GM21381 (cell line): Measurements from ENCODE around the gene LRP1.

Source experiments
- ATAC-seq: cut with Tn5 transposase; IDR thresholded peaks from one replicate; pipeline ENCODE4 v1.9.1; 2021; ENCODE audit warnings: mild to moderate bottlenecking, moderate library complexity; ENCODE audit not compliant: unreplicated experiment

Gene LRP1

DNA sequence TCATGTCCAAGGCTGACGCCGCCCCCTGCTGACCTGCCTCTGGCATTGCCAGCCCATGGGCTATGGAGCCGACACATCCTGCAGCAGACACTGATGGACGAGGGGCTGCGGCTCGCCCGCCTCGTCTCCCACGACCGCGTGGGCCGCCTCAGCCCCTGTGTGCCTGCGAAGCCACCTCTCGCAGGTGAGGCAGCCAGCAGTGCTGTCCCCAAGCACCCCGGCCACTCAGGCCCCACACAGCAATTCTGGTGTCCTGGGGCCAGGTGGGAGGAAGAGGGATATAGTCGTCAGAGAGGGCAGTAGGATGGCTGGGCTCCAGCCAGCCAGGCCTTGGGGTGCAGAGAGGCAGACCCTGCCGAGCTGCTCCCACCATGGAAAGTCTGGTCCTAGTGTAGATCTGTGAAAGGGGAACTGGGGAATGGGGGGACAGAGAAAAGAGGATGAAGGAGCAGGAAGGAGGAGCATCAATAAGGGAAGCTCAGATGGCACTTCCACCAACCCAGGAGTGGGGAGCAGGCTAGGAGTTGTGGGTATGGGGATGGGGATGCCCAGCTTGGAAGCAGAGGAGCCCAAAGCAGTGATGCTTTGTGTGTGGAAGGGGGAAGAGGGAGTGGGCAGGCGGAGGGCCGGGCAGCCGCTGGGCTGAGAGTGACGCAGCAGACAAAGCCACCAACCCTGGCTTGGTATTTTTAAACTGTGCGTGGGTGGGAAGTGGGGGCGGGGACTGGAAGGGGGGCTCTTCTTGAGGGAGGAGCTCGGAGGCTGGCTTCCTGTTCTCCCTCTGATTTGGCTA lies 34.7 kb upstream of the LRP1 start:
- no peak for ATAC-seq

DNA sequence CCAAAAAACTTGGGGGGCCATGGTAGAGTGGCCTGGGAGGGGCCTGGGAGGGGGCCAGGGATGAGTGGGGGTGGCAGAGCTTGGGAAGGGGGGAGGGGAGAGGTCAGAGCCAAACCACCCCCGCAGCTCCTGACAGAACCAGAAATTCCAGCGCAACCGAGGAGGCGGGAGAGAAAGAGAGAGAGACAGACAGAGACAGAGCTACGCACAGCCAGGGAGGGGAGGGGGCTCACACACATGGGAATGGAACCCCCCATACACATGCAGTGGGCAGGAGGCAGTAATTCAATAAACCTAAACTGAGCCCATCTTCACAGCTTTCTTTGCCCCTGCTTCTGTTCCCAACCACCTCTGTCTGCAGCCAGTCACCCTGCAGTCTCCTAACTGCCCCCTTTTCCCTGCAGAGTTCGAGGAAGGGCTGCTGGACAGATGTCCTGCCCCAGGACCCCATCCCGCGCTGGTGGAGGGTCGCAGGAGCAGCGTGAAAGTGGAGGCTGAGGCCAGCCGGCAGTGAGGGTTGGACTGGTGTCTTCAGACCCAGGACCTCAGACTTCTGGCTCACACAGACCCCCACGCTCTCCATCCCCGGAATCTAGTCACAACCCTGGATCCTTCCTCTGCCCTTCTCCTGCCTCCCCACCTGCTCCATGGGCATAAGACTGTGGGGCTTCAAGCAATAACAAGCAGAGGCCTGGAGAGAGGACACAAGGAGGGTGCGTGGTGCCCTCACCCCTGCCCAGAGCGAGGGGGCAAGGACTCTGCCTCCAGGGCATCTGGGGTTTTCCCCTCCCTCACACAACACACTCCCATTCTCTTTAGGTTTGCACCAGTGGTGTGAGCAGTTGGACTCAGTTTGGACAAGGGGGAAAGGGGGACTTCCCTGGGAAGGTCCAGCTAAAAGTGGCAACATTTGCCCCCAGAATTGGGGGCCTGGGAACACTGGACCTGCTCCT lies 33.8 kb upstream of the LRP1 start:
- ATAC-seq = no peak

GRCh38 chr12:57095440-57095839 lies 32.8 kb upstream of the LRP1 start:
- ATAC-seq = no peak

- no peak for ATAC-seq
These were observed 32.1 kb upstream of the LRP1 start for GRCh38 chr12:57096099-57096572.

DNA sequence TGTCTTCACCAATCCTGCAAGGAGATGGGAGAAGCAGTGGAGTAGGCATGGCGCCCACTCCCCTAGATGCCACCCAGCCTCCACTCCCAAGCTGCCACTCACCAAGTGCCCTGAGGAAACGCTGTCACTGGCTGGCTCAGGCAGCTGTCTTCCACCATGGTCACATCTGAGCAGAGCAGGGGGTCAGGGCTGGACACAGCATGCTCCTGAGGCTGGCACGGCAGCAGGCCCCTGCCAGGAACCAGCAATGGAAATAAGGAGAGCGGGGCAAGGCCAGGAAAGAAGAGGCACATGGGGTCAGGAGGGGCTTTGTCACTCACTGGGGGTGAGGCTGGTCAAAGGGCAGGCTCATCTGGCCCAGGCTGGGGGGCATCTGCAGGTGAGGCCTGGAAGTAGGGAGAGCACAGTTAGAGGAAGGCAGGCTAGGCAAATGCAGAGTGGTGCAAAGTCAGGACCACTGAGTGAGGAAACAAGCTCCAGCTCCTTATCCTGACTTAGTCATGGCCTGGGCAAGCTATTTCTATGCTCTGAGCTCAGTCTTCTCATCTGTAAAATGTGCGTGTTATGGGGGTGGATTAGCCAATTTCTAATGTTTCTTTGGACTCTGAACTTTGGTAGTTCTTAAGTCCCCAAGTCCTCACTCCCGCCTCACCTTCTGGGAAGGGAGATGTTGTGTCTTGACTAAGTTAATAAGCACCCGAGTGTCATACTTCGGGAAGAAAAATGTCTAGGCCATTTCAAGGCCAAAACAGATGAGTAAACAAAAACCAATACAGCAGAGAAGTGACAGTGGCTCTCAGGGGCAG lies 31.3 kb upstream of the LRP1 start:
- no peak for ATAC-seq

GRCh38 chr12:57097554-57097835 lies 30.8 kb upstream of the LRP1 start:
- ATAC-seq = no peak

GRCh38 chr12:57098546-57098945 lies 29.7 kb upstream of the LRP1 start:
- no peak for ATAC-seq

DNA sequence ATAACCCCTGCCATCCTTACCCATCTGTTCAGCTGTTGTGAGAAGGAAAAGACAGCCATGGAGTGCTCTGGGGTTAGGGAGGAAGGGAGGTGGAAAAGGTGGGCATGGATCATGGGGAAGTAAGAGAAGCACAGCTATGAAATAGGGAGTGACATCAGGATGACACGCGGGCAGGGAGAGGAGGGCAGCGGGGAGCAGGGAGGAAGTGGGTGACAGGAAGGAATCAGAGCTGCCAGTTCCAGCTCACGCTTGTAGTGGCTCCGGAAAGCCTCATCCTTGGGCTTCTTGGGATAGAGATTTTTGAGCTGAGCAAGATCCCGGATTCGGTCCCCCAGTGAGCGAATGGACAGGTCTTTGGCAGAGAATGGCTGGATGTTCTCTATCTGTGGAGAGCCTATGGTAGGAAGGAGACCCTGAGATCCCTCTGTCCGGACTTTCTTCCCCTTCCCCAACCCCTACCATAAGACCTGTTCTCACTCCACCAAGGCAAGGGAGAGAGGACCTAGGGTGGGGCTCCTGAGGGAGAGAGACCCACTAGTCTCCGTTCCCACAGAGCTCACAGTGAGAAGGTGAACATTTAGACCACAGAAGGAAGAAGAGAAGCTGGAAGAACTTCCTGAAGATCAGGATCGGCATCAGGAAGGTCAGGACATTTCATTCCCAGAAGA lies 29.1 kb upstream of the LRP1 start:
- ATAC-seq = no peak

GRCh38 chr12:57099766-57100165 lies 28.5 kb upstream of the LRP1 start:
- ATAC-seq = no peak

DNA sequence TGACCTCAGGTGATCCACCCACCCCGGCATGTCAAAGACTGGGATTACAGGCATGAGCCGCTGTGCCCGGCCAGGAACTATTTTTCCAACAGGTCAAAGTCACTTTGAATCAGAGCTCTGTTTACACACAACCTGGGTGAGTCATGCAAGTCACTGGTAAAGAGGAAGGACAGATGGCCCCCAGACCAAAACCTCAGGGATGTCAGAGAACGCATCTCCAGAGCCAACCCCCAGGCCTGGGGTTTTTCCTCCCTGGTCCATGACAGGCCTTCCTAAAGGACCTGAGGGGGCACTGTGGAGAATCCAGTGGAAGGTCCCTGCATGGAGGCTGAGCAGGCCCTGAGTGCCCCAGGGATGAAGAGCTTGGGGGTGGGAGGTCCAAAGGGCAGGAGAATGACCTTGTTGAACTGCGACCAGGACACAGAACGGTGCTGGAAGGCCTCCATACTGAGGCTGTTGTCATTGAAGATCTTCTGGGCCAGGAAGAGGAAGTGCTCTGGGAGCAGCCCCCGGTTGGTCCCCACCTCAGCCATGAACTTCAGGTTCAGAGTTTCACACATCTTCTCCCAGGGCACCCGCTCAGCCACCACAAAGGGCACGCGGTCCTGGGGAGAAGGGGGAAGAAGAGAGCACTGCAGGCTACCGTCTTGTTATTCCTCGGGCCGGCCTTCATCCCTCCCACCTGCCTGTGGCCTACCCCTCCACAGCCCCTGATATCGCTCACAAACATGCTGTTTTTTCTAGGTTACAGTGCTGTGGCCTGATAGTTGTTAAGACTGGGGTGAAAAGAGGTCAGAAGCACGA lies 26.2 kb upstream of the LRP1 start:
- no peak for ATAC-seq

DNA sequence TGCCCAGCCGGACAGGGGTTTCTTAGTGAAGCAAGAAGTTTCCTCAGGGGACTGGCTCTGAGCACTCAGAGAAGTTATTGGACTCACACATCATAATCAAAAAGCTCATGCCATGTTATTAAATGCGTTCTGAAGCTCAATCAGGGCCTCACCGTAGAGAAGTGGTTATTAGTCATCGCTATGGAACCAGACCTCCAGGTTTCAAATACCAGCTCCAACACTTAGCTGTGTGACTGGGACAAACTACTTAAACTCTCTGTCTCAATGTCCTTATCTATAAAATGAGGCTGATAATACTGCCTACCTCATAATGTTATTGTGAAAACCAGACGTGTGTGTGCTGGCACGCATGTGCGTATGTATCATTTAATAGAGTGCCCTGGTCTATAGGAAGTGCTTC lies 24.4 kb upstream of the LRP1 start:
- ATAC-seq = no peak

DNA sequence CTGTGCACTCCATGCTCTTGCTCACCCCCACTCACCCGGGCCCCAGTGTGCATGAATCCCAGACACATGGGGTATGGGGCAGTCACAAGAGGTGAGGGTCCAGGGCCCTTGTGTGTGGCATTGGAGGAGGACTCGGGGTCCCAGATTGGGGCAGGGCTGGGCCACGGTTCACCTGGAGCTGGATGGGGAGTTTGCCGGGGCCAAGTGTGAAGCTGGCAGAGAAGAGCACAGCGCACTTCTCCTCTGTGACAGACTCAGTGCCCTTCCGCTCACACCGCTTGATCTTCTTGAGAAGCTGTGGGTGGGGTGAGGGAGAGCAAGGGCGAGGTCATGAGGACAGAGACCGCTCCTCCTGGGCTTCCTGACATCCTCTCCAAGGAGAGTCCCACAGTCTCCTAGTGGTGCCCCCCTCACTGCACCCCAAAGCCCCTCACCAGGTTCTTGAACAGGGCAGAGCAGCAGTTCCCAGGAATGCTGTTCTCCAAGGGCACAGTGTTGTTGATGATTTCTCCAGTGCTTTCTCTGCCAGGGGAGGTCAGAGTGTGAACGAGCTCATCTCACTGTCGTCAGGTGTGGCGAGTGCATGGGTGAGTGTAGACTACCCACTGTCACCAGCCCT lies 23.9 kb upstream of the LRP1 start:
- ATAC-seq = no peak

DNA sequence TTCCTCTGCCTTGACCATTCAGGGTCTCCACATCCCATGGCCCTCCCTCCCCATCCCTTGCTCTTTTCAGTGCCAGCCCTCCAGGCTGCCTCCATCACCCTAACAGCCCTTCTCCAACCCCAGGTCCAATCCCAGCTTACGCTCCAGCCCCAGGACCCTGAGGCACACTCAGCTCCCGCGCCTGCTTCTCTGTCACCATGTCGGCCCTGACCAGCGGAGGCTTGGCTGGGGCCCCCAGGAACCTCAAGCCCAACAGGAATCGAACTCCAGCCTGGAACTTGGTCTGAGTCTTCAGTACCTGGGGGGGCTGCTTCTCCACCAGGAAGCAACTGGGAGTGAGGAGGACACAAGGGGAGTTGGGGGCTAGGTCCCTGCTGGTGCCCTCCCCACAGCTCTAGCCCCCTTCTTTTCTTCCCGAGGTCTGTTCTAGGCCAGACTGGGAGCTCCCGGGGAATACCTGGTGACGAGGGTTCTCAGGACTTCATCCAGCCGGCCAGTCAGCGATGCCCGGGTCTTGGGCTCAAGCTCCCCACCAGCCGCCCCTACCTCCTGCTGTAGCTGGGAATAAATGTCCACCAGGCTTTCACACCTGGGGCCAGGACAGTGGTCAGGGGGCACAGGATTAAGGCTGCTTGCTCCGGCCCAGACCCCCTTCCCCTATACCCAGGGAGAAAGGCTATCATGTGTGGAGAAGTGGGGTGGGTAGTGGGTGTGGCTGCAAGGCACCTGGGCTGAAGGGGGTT lies 23.1 kb upstream of the LRP1 start:
- no peak for ATAC-seq

- no peak for ATAC-seq
These were observed 22.1 kb upstream of the LRP1 start for GRCh38 chr12:57106021-57106708.

GRCh38 chr12:57107456-57108155 lies 20.7 kb upstream of the LRP1 start:
- no peak for ATAC-seq

- no peak for ATAC-seq
These were observed 18.8 kb upstream of the LRP1 start for GRCh38 chr12:57109207-57110103.
